Cerebellar nuclear complex (tissue), 1 donor: ENCODE results near the gene CAPN1.
"Not testable (repeated sequence)": the region's sequence is repeated elsewhere in the genome, so short reads cannot be mapped to it uniquely, and the experiment has no call there.

Source experiments
- DNase-seq, 2 experiments: peaks; one replicate each; lab custom pipeline; 2025; lab: John Stamatoyannopoulos, UW

The CAPN1 gene

GRCh38 chr11:65218446-65218845 lies 36.7 kb downstream of the CAPN1 start:
- no peak for DNase-seq

GRCh38 chr11:65219930-65220213 lies 38.1 kb downstream of the CAPN1 start:
- DNase-seq: no peak

- DNase-seq: no peak
Observed at GRCh38 chr11:65221026-65221425, 39.3 kb downstream of the CAPN1 start.

- DNase-seq: no peak
Observed at GRCh38 chr11:65223011-65223410, 41.3 kb downstream of the CAPN1 start.

GRCh38 chr11:65224930-65225278 lies 43.2 kb downstream of the CAPN1 start:
- DNase-seq: no peak

- DNase-seq: no peak
Observed at GRCh38 chr11:65225279-65226102, 43.8 kb downstream of the CAPN1 start.

- DNase-seq: no peak
Observed at GRCh38 chr11:65226103-65226442, 44.3 kb downstream of the CAPN1 start.

- DNase-seq: no peak
Observed at GRCh38 chr11:65227879-65228278, 46.2 kb downstream of the CAPN1 start.

GRCh38 chr11:65236194-65237059 lies 54.7 kb downstream of the CAPN1 start:
- no peak for DNase-seq

- DNase-seq: not testable (repeated sequence)
Observed at GRCh38 chr11:65238302-65238701, 56.6 kb downstream of the CAPN1 start.

GRCh38 chr11:65241134-65241533 lies 59.4 kb downstream of the CAPN1 start:
- no peak for DNase-seq

GRCh38 chr11:65241692-65242091 lies 60.0 kb downstream of the CAPN1 start:
- no peak for DNase-seq

- DNase-seq: no peak
Observed at GRCh38 chr11:65242389-65242788, 60.7 kb downstream of the CAPN1 start.

GRCh38 chr11:65243797-65244196 lies 62.1 kb downstream of the CAPN1 start:
- DNase-seq: no peak

- not testable (repeated sequence) for DNase-seq
Observed at GRCh38 chr11:65245046-65245445, 63.3 kb downstream of the CAPN1 start.

- DNase-seq: no peak
Observed at GRCh38 chr11:65246506-65246905, 64.8 kb downstream of the CAPN1 start.

GRCh38 chr11:65248184-65248710 lies 66.5 kb downstream of the CAPN1 start:
- not testable (repeated sequence) for DNase-seq

GRCh38 chr11:65251476-65251875 lies 69.7 kb downstream of the CAPN1 start:
- no peak for DNase-seq

GRCh38 chr11:65254724-65255123 lies 73.0 kb downstream of the CAPN1 start:
- DNase-seq: no peak

- DNase-seq: no peak
Observed at GRCh38 chr11:65258988-65259387, 77.3 kb downstream of the CAPN1 start.

GRCh38 chr11:65260302-65260701 lies 78.6 kb downstream of the CAPN1 start:
- DNase-seq: no peak

GRCh38 chr11:65260756-65261590 lies 79.2 kb downstream of the CAPN1 start:
- no peak for DNase-seq
